GM19452 (cell line): ENCODE data around the gene LRRC8D.

ENCODE experiments used
- ATAC-seq: cut with Tn5 transposase; IDR thresholded peaks from one replicate; pipeline ENCODE4 v1.9.1; 2021; ENCODE audit not compliant: unreplicated experiment

LRRC8D gene

DNA sequence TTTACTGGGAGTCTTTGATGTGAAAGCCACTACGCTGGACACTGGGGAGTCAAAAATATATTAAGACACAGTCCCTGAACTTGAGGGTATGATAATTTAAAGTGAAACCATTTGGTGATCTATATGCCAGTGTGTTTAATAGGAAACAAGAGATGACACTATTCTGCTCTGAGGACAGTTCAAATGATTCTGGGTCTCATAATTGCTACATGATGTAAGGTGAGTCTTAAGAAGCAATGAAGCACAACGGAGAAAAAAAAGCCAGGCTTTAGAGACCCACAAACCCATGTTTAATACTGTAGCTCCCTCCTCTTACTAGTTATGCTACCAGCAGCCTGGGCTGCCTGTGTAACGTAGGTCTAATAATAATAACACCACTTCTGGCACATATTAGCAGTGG, 14.2 kb upstream of the LRRC8D start:
- no peak for ATAC-seq

DNA sequence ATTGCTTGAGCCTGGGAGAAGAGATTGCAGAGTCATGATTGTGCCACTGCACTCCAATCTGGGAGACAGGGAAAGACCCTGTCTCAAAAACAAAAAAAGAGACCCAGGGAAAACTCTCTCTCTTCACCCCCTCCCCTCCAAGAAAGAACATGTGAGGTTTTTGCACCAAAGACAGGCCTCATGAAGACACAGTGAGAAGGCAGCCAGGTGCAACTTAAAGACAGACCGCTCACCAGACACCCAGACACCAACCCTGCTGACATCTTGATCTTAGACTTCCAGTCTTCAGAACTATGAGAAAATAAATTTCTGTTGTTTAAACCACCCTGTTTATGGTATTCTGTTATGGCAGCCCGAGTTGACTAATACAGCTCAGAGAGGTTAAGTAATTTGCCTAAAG, 13.3 kb upstream of the LRRC8D start:
- no peak for ATAC-seq

DNA sequence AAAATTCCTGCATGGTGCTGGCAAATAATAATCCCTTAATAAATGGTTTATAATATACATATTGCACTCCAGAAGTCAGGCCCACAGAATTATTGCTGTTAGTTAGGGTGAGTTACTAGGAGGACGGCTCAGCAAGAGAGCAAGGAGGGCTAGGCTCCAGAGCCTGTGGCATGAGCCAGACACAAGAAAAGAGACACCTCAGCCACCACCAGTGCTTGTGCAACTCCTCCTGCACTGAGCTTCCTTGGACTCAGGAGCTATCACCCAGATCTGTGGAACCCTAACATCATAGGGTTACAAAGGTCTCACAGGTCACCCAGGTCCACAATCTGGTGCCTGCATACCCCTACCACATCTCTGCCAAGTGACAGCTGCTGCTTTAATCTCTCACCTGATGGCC, 12.8 kb upstream of the LRRC8D start:
- no peak for ATAC-seq

DNA sequence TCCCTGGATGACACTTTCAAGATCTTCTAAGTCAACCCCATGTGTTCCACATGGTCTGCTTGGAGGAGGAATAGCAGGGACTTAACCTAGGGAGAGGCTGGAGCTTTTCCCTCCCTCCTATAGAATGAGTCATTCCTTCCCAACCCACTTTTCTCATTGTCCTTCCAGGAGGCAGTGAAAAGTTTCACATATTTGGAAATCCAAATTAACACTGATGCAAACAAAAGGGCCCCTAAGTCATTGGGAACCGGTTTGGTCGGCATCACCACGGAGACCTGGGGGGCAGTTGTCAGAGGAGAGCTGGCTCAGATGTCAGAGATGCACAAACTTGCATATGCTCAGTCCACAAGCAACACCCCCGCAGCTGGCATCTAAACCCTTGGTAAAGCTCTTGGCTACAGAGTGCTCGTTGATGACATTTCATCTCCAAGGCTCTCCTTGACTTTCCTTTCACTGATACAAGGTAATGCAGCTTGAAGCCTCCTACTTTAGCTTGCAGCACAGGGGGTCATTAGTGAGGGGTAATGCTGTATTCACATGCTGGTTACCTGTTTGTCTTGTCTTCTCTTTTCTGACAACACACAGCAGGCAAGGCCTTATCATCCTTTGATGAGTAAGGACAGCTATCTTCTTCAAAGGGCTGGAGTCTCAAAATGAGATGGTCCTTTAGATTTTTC, 12.3 kb upstream of the LRRC8D start:
- ATAC-seq, result no peak

DNA sequence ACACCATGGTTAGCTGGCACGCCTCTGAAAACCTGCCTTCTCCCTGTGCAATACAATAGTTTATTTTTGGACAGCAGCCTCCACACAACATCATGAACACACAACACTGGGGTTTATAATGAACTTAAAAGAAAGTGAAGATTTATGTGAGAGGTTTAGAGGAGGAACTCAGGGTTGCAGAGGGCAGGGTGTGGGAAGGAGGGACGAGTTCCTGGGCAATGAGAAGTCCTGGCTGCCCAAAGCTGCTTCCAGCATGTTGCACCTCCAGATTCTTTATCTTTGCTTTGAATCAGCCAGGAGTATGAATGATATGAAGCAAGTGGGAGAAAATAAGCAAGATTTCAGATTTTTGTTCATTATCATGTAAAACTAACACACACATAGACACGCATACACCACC, 11.3 kb upstream of the LRRC8D start:
- ATAC-seq, result no peak

DNA sequence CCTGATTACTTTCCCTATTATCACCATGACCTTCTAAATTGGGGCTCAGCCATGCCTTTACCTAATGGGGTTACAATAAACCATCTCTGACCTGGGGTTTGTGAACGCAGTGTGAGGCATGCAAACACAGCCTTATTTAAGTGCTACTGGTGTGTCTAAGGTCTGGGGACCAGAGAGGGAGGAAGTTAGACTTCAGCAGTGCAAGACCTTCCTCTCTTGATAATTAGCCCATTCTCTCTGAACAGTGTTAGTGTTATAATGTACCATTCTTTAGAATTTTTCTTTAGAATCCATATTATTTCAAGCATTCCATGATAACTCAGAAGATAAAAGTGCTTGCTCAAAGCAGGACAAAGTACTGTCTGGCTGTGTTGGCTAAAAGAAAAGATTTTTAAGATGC, 10.5 kb upstream of the LRRC8D start:
- no peak for ATAC-seq

DNA sequence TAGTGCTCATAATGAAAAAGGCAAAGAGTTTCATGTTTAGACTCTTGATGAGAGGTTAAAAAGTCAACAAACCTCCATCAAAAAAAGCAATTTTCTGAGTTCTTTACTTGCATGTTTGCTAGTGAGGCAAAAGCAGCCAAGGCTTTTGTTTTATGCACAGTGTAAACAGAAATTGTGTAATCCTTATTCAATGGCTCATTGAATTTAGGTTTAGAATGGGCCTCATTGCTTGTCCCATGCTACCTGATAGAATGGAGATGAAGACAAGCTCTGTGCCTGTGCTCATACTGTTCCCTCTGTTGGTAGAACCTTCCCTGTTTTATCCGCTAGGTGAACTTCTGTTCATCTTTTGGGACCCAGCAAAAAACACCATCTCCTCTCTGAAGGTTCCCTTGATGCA, 10.0 kb upstream of the LRRC8D start:
- ATAC-seq, result no peak

DNA sequence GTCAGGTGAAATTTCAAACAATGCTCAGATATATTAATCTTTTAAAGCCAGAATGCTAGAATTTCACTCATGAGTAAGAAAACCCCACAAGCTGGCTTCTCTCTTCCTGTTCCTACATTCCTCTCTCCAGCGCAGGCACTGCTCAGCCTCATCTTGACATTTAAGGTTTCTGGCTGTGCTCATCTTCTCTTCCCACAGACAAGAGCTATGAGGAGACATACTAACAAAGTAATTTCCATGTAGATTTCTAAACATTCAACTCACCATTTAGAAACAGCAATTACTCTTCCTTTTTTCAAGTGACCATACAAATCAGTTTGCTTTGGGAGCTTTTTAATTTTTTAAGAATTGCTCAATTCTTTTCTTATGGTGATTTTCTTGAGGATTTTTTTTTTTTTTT, 7.8 kb upstream of the LRRC8D start:
- no peak for ATAC-seq

DNA sequence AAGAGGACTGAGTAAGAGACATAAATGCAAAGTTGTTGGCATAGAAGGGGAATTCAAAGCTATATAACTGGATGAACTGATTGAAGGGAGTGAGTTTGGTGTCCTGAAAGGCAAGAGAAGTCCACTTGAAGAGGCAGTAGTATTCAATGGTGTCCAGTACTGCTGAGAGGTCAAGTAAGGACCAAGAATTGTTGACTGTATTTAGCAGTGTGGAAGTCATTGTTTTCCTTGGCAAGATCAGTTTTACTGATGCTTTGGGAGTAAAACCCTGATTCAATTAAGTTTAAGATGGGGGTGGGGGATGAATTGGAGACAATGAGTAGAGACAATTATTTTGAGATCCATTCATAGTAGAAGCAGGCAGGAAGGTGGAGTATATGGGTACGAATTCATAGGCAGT, 5.8 kb upstream of the LRRC8D start:
- ATAC-seq, result no peak

DNA sequence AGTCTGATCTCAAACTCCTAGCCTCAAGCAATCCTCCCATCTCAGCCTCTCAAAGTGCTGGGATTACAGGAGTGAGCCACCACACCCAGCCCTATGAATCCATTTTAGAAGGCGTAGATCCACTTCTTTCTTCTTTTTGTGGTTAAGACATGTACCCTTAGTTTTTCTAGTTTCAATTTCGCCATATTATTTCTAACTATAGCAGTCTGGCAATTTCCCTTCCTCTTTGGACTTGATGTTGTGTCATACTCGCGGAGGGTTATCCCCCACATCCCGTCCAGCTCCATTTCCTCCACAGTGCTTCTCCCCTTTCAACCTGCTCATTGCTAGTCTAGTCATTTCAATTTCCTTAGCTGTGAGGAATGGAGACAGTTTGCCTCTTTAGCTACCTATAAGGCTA, 5.2 kb upstream of the LRRC8D start:
- ATAC-seq, result peak; percentile 62

DNA sequence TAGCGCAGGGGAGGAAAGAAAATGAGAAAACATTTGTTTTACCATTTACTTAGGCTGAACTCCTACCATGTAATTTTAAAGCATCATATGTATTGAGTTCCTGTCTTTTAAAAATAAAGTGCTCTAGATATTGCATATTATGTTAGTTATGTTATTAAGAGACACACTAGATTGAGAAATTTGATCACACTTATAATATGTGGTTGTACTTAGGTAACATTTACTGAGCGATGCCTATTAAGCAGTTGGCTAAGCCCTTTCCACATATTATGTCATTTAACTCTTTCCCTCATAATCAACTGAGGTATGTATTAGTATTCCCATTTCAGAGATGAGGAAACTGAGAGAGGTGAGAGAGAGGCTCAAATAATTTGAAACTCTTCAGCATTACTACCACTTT, 4.5 kb upstream of the LRRC8D start:
- ATAC-seq, result no peak

DNA sequence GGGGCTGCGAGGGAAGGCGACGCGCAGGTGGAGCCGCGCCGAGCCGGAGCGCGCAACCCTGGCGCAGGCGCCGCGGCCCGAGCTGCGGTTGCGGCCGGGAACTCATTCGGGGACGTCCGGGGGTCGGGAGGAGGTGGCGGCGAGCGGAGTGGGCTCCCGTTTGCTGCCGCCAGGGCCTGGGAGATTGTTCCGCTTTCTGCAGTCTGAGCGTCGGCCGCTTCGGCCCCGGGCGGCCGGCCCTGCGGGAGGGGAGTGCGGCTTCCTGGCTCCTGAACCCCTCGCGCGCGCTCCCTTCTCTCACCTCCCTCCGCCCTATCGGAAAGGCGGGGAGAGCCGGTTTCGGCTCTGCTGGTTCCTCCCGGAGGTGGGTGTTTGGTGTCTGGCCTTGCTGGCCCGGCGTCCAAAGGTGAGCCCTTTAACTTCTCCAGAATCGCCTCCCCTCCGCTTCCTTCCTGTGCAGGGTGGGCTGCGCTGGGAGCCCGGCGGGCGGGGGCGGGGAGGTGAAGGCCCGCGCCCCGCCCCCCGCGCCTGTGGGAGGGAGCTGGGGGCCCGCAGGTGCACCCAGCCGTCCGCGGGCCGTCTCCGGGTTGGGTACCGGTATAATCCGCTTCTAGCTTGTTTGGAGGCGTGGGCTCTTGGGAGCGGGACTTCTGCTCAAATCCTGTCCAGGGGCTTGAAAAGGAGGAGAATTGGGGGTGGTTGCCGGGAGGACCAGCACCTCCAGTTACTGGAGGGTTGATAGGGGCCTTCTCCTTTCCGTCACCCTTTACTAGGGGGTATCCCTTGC, 683 bp downstream of the LRRC8D start:
- ATAC-seq, result peak; percentile 57

DNA sequence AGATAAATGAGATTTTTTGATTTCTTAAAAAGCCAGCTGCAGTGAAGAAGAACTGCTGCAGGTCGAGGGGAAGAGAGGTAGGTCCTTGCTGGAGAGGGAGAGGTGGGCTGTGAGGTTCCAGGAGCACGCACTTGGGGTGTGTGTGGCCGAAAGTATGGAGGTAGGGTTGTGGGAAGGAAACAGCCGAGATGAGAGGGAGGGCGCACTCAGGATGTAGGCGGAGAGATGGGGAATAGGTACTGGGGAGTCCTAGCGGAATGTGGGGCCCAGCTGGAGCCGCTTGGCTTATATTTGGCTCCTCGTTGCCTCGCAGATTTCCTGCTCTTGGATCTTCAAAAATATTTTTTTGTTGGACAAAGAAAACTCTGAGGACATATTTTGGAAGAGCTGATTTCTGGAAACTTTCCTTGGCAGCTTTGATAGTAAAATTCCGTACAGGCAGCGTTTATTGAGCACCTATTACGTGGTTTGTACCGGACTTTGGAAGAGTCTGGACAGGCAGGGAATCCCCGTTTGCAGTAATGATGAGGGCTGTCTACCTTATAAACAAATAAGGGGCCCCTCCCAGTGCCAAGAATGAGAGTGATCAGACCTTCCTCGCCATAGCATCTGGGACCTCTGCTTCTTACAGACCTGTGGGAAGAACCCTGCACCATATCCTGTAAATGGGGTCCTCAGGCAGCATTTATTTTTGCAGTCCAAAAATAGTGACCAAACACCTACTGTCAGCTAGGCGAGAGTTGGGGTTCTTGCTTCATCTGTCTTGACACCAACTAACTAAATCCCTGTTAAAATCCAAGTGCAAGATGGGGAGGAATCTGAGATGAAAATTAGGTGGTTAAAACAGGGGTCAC, 1.5 kb downstream of the LRRC8D start:
- no peak for ATAC-seq

DNA sequence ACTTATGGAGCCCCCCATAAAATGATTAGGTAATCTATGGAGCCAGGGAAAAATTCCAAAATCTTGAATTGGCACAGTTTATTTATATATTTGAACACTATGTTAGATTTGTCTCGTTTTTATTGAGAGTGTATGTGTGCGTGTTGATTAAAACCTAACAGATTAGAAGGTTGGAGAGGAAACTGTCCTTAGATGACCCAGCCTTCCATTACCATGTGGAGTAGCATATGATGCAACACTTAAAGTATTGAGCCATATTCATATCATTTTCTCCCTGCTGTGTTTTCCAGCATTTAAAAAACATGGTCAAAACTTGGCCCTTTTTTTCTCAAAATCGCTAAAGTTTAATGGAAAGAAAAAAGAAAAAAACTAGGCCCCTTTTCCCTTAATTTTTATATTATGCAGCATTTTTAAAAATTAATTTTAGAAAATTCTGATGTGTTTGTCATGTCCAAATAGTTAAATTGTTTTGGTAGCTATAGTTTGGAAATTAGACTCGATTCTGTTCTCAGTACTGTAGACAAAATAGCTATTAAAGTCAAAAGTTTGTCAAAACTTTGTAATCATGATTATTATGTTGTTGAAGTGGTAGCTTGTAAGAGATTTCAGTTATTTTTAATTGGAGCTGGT, 2.3 kb downstream of the LRRC8D start:
- no peak for ATAC-seq

DNA sequence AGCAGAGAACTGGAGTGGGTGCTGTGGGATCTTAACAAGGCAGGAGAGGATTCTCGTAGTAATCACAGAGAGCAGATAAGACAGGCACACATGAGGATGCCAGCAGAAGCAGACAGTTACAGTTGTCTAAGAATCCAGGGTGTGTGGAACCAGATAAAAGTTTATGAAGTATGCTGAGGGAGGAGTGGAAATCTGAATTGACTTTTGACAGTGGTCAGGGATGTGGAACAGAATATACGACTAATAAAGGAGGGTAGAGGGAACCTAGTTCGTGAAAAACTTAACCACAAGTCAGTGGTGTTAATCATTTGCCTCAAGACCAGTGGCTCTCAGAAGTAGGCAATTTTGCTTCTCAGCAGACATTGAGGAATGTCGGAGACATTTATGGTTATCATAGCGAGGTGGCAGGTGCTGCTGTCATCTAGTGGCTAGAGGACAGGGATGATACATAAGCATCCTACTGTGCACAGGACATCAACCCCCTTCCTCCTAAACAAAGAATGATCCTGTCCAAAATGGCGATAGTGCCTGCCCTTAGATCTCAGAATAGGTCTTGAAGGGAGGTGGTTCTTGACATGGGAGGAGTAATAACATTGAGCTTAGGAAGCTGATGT, 3.0 kb downstream of the LRRC8D start:
- no peak for ATAC-seq

DNA sequence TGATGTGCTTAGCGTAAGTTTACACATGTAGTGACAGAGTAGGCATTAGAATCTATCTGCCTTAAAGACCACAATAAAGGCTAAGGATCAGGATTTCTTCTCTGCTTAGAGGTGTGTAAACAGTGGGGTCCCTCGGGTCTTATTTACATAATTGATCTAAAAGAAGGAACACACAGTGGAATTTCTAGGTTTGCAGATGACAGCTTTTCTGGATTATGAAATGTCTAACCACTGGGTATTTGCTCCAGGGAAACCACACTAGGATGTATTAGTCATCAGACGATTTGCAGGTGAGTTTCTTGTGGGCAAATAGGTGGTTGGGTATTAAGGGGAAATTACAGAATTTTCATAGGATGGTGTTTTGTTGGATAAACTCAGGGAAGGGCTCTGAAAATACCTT, 5.8 kb downstream of the LRRC8D start:
- ATAC-seq, result no peak

DNA sequence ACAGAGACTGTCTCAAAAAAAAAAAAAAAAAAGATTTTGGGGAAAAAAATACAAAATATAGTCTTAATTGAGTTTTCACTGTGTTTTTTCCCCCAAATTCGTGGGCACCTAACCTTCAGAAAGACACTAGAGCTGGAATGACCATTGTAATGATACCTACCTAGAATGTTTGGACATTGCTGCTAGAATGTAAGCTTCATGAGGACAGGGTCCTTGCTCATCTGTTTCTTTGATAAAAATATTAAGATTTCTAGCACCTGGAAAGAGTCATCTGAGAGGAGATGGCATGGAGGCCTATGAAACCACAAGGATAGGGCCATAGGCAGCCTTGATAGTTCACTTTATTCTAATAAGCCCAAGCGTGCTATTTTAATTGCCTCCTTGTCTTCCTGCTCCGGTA, 6.5 kb downstream of the LRRC8D start:
- ATAC-seq, result no peak

DNA sequence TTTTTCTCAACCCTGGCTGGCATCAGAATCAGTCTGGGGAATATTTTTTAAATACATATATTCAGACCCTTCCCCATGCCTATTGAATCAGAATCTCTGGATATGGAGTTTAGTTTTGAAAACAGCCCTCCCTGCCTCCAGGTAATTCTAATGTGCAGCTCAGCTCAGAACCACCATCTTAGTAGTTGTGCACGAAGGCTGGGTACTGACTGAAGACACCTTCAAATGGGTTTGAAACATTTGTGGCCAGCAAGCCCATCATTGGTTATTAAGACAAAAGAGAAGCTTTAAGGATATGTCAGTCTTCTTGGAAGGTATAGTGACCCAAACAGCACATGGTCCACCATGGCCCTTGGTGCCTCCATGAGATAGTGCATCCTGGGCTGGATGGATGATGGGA, 7.1 kb downstream of the LRRC8D start:
- ATAC-seq, result no peak

DNA sequence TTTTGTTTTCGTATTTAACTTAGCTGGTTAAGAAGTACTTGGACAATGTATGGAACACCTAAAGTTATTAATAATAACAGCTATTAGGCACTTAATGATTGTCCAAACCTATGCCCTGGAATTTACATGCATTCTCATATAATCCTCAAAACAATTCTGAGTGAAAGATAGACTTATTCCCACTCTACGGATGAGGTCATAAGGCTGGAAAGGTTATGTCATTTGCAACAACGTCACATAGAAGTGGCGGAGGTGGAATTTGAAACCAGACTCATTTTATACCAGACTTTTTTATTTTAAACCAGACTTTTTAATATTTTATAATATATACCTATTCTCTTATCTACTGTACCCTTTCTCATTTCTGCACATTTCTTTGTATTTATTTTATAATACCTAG, 8.4 kb downstream of the LRRC8D start:
- no peak for ATAC-seq

DNA sequence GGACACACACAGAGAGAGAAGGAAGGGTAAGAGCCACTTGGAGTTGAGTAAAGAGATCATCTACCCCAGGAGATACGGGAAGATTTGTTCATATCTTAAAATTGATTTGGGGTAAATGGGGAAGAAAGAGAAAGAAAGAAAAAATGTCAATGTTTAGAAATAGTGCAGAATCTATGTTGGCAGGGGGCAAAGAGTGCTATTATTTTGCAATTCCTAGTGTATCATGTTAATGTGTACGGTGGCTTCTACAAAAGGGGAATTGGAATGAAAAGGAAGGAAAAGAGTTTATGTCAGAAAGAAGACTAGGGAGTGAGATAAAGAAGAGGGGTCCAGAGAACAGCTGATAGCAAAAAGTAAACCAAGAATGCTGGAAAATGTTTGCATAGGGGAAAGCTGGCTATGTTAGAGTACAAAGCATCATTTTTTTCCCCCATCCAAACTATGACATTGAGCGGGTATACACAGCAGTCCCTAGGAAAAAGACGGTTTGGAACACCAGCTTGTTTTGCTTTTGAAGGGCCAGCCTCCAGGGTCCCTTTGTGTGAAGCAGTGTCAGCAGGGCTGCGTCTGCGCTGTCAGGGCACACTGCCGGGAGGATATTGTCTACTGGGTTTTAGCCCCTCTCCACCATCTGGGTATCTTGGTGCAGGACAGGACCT, 10.8 kb downstream of the LRRC8D start:
- ATAC-seq, result no peak
